Raji (cell line): ENCODE data around the gene ACSBG1.

Experiments
- POLR2A ChIP-seq: IDR thresholded peaks from 2 replicates; pipeline ENCODE4 v1.6.1; 2011; ENCODE audit warnings: low read depth, low read length, control low read depth; ENCODE audit not compliant: insufficient read depth

ACSBG1 gene

DNA sequence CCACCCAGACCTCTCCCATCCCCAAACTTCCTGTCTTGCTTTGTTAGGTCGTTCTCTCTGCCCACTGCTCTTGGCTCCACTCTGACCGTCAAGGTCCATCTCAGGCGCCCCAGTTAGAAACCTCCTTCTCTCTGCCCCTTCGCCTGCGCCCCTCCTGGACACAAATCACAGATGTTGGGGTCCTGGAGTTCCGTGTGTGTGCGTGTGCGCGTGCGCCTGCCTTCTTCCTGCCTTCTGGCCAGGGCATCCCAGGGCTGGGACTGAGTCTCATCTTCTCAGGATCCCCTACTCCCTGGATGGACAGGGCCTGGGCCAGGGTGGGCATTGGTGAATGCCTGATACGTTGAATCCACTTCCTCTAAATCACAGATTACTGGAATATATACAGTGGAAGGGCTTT lies 869 bp downstream of the ACSBG1 start:
- no peak for TF ChIP-seq POLR2A

DNA sequence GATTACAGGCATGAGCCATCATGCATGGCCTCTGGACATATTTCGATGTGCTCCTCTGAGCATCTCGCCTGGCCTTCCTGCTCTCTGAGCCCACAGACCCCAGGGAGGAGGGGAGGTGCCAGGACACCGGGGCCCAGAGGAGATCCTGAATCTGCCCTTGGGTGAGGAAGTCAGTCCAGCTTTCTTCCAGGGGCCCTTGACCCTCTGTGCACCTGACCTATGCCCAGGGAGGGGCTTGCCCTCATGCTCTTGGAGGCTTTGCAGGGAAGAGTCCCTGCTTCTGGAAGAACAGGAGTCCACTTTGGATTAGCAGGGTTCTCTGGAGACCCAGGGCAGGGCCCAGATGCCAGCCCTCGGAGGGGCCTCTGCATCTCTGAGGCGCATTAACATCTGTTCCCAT lies 1.4 kb downstream of the ACSBG1 start:
- TF ChIP-seq POLR2A: no peak

DNA sequence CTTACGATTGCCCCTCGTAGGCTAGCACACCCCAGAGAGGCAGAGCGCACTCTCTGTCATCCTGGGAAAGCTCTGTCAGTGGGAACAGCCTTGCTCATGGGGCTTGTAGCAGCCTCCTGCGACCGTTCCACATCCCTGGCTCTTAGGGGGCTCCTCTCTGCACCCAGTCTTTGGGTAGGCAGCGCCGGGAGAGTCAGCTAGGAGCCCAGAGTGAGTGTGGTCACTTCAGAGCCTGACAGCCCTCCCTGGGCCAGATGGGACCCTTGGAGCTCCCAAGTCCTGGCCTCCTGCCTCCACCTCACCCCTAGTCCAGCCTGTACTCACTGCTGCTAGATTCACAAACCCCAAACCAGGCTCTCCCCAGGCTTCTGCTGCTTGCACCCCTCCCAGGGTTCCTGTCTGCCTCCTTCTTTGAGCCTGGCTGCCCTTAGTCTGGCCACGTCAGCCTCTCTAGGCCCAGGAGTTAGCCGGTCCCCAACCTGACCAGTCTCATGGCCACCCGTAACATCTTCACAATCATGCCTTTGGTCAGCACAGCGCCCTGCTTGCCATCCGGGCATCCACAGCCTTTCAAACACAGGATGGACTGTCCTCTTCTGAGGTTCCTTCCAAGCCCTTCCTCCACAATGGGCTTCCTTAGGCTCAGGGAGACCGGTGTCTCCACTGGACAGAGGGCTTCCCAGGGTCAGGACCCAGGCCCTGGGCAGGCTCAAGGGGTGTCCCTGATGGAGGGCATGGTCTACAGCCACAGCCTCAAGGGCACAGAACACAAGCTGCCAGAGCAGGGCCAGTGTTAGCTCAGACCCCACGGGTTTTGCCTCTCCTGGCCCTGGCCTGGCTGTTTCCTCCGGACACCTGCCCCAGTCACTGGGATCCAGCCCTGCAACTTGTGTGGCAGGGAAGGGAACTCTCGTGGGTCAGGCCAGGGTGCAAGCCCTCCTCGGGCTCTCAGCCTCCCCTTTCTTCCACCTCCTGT lies 4.6 kb downstream of the ACSBG1 start:
- TF ChIP-seq POLR2A: no peak

DNA sequence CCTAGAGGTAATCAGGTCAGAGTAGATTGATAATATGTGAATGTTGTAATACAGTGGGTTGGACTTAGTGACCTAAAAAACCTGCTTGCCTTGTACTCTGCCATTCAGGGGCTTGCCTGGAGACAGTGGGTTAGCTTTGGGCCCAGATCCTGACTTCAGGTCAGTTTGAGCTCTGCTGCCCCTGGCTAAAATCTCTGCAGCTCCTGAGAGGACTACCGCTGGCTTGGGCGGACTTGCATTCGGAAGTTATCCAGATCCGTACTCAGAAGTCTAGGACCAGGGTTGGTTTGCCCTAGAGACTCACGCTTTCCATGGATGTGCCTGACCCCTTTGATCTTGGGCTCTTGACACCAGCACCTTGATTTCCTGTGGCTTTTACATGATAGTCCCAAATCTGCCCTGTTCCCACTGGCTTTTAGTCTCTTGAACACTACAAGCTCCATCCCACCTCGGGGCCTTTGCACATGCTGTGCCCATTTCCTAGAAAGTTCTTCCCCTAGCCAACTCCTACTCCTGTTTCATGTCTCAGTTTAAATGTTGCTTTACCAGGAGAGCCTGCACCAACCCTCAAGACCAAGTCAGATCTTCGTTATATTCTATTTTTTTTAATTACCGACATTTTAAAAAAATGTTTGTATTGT lies 5.9 kb downstream of the ACSBG1 start:
- TF ChIP-seq POLR2A: no peak

DNA sequence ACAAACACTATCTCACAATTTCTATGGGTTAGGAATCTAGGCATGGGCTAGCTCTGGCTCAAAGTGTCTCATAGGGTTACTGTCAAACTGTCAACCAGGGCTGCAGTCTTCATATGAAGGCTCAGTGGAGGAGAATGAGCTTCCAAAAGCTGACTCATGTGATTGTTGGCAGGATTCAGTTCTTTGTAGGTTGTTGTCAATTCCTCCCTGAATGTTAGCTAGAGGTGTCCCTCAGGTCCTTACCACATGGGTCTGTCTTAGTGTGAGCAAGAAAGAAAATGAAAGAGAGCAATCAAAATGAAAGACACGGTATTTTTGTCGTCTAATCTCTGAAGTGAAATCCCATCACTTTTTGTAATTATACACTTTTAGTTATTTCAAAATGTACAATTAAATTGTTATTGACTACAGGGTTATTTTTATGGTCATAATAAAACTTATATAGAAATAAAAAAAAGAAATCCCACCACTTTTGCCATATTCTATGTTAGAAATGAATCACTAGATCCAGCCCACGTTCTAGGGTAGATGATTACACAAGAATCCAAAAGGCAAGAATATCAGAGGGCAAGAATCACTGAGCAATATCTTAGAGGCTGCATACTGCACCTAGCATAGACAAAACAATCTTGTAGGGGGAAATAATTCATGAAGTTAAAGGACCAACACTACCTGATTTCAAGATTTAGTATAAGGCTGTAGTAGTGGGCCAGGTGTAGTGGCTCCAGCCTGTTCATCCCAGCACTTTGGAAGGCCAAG lies 8.4 kb downstream of the ACSBG1 start:
- no peak for TF ChIP-seq POLR2A

DNA sequence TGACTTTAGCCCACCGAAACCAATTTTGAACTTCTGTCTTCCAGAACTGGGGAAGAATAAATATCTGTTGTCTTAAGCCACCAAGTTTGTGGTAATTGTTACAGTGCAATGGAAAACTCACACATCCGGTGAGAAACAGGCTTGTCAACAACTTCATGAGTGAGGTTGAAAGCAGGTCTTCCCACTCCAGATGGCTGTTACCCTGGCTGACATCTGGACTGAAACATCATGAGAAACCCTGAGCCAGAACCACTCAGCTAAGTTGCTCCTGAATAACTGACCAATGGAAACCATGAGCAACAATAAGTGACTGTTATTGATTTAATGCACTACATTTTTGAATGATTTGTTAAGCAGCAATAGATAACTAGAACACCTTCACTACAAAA lies 10.3 kb downstream of the ACSBG1 start:
- no peak for TF ChIP-seq POLR2A

DNA sequence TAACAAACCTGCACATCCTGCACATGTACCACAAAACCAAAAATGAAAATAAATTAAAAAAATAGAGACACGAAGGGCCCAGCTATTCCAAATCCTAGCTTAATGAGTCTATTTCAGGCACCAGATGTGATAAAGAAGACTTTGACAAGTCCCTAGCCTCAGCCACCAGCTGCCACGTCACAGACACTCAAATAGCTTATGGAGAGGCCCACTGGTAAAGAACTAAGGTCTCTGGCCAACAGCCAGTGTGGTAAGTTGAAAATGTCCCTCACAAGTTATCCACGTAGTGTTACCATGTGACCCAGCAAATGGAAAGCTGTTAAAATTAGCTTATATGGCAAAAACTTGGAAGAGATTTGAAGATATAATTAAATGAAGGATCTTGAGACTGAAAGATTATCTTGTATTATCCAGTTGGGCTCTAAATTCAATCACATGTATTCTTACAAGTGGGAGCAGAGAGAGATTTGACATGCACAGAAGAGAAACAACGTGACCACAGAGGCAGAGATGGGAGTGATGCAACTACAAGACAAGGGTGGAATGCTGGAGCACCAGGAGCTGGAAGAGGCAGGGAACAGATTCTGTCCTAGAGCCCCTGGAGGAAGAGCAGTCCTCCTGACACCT lies 10.9 kb downstream of the ACSBG1 start:
- no peak for TF ChIP-seq POLR2A

DNA sequence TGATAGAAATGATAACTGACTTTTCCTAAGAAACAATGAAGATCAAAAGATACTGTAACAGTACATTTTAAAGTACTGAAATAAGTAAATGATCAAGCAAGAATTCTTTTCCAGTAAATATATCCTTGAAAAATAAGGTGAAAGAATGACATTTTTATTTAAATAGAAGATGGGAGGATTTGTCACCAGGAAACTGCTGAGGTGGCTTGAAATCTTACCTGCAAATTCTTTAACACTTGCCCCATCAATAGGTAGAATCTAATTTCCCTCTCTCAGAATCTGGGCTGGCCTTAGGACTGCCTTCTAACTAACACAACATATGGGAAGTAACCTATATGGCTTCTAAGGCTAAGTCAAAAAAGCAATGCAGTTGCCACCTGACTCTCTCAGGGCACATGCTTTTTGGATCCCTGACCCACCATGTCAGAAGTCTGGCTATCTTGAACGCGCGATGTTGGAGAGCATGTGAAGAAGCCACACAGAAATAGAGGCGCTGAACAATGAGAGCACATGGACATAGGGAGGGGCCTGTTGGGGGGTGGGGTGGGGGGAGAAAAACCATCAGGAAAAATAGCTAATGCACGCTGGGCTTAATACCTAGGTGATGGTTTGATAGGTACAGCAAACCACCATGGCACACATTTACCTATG lies 11.5 kb downstream of the ACSBG1 start:
- no peak for TF ChIP-seq POLR2A

DNA sequence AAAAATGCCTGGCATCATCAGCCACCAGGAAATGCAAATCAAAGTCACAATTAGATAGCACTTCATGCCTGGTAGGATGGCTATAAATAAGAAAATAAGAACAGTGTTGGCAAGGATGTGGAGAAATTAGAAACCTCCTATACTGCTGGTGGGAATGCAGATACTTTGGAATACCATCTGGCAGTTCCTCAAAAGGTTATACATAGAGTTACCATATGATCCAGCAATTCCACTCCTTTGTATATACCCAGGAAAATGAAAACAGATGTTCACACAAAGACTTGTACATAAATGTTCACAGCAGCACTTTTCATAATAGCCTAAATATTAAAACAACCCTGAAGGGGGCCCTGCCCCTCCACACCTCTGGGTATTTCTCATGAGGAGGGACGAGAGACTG lies 13.7 kb downstream of the ACSBG1 start:
- TF ChIP-seq POLR2A: no peak

DNA sequence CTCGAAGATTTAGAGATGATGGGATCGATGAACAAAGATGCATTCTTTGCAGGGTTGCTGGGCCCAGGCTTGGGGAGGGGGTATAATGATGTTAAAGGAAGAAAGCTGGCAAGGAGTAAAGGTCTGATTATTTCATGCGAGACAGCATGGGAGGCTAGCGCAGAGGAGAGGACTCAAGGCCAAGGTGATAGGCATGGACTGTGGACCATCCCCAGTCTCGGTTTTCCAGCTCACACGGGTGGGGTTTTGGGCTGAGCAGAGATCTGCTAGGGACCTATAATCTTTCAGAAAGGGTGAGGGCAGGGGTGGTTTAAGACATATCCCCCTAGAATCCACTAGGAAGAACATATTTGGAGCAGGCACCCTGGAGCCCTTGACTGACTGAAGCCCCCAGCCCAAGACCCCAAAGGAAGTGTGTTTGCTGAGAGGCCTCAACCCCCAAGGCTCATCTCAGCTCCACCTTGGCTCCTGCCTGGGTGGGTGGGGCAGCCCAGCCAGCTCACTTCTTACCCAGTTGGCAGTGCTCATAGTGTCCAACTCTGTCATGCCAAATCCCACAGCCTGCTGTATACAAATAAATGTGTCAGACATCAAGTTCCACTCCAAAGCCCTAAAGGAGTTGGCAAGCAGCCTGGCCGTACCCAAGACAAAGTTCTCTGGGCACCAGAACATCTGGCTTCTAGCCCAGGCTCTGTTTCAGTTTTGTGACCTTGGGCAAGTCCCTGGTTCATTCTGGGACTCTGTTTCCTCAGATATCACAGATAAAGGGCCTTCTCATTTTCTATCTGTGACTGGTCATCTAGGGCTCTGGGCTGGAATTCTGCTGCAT lies 17.9 kb downstream of the ACSBG1 start:
- no peak for TF ChIP-seq POLR2A

DNA sequence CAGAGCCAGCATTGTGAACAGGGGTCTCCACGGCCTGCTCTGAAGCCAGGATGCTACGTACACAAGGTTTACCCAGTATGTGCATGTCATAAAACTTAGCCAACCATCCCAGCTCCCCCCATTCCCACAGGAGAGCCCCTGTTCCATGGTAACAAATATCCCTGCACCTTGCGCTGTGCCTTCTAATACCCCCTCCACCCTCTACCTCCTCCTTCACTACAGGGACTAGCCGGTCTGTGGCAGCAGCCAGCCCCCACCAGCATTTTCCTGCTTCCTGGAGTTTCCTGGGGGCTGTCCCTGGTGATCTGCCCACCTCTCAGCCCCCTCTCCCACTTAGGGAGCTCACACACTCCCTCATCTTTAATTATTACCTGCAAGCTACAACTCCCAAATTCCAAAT lies 20.4 kb downstream of the ACSBG1 start:
- no peak for TF ChIP-seq POLR2A

DNA sequence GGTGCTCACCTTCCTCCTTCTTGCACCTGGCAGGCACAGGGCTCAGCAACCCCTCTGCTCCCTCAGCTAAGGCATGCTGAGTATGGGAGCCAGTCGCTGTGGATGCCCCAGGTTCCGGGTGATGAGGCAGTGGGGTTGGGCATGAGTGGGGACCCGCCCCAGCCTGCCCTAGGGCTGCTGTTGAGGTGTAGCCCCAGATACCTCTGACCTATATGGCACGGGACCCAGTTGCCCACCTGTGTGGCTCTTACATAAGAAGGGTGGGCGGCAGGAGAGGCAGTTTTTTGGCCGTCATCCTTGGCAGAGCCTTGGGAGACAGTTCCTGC lies 21.0 kb downstream of the ACSBG1 start:
- no peak for TF ChIP-seq POLR2A

DNA sequence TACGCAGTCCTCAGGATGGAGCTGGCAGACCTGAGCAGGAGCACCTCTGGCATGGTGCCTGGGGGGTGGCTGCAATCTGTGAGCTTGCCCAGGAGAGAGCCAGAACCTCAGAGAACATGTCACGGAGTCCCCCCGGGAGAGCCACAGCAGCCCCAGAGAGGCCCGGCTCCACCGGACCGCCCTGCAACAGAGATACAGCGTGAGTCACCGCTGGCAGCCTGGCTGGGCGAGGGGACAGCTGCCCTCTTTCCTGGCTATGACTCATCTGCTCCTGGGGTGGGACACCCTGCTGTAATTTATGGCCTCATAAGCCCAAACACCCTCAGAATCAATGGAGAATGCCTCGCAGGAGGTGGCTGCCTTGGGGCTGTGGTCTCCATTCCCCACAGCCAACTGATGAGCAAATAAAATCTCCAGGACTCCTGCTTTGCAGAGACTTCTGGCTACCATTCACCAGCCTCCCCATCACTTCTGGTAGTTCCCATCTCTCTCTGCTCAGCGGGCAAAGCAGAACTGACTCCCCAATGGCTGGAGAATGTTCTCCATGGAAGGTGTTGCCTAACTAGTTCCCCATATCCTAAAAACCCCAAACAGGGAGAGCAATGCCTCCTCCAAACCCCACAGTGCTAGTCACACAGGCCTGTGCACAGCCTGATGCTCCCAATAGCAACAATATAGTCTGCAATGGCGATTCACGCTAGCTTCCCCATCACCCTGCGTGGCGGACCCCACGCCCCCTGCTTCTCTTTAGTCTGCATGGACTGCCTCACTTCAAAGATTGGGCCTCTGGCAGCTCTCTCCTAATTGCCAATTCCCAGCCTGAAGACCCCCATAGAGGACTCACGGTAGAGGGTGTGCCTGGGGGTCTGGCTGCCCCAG lies 21.6 kb downstream of the ACSBG1 start:
- no peak for TF ChIP-seq POLR2A
